Measurements from ENCODE around the gene SH3BGRL3.

The SH3BGRL3 gene

DNA sequence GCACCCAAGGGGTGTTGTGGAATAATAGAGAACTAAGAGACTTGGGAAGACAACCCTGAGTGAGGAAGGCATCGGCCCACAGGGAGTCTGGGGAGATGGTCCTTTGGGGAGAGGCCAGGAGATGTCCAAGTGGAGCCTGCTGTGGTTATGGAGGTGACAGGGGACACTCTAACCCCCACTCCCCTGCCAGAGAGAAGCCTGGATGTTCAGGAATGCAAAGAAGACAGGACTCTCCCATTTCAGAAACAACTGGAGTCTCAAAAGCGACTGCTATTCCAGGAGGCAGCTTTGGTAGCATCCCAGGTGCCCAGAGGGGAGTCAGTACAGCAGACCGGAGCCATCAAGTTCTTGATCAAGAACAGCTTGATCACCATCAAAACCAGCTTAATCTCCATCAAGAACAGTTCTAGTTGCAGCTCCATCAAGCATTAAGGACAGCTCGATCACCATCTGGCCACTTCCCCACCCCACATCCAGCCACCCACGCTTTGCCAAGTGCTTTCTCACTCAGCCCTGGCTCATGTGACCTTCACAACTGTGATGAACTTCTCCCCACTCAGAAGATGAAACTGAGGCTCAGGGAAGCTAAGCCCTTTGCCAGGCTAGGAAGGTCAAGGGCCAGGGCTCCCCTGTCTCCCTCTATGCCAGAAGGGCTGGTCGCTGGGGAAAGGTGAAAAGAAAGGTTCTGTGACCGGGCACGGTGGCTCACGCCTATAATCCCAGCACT lies 38.6 kb downstream of the SH3BGRL3 start:
- no peak overlapping the region for H3K4me3 ChIP-seq (replicated peaks; ENCODE audit: low read depth, low read length)
- TF ChIP-seq, protein P1, sequence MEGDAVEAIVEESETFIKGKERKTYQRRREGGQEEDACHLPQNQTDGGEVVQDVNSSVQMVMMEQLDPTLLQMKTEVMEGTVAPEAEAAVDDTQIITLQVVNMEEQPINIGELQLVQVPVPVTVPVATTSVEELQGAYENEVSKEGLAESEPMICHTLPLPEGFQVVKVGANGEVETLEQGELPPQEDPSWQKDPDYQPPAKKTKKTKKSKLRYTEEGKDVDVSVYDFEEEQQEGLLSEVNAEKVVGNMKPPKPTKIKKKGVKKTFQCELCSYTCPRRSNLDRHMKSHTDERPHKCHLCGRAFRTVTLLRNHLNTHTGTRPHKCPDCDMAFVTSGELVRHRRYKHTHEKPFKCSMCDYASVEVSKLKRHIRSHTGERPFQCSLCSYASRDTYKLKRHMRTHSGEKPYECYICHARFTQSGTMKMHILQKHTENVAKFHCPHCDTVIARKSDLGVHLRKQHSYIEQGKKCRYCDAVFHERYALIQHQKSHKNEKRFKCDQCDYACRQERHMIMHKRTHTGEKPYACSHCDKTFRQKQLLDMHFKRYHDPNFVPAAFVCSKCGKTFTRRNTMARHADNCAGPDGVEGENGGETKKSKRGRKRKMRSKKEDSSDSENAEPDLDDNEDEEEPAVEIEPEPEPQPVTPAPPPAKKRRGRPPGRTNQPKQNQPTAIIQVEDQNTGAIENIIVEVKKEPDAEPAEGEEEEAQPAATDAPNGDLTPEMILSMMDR (IDR thresholded peaks at IDR 0.05; ENCODE audit: low read length, missing control alignments), result no peak
- no peak for DNase-seq (ENCODE audit: low read depth)

DNA sequence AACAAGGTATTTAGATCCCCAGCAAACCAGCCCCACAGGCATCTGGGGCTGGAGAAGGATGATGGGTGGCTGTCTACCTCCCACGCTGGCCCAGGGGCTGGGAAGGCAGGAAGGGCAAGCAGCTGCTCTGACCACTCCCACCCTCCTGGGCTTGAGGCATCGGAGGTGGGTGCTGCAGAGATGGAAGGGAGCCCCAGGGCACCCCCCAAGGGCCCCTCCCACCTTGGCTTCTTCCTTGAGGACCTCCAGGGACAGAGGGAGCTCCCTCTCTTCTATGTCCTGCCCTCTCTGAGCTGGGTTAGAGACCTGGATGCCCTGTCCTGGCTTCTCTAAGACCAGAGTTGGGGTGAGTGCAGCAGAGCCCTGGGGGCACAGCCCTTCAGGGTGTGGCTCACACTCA lies 41.0 kb downstream of the SH3BGRL3 start:
- H3K4me3 ChIP-seq (replicated peaks; ENCODE audit: low read depth, low read length), result no peak overlapping the region
- TF ChIP-seq, protein P1 (IDR thresholded peaks at IDR 0.05; ENCODE audit: low read length, missing control alignments), result no peak
- DNase-seq (ENCODE audit: low read depth), result no peak

DNA sequence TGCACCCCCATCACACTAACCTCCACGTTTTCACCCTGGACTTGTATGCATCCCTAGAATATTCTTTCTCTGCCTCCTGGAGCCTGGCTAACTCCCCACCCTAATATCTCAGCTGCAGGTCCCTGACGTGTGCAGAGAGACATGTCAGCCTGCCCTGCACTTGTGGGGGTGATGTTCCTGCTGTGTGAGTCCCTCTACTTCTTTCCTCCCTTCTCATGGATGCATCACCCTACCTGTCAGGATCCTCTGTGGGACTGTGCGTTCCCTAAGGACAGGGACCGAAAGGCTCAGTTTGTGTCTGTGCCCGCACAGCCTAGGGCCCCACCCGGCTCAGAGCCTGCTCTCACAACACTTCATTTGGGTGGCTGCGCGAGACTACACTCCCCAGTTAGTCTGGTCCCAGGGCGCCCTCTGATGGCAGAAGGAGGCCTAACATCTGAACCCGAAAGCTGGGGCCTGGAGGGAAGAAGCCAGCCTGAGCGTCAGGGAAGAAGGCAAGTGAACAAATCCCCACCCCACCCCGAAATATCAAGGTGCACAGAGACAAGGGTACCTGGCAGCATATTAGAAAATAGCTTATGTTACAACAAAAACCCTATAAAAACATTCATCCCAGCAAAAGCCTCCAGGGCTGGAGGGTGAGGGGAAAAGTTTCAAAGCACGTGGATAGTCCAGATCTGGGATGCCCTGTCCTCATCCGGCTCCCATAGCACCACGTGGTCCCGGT lies 41.6 kb downstream of the SH3BGRL3 start:
- peak; percentile 86 for DNase-seq (ENCODE audit: low read depth)
- TF ChIP-seq, protein P1 (IDR thresholded peaks at IDR 0.05; ENCODE audit: low read length, missing control alignments), result peak; percentile 92
- H3K4me3 ChIP-seq (replicated peaks; ENCODE audit: low read depth, low read length), result no peak overlapping the region

DNA sequence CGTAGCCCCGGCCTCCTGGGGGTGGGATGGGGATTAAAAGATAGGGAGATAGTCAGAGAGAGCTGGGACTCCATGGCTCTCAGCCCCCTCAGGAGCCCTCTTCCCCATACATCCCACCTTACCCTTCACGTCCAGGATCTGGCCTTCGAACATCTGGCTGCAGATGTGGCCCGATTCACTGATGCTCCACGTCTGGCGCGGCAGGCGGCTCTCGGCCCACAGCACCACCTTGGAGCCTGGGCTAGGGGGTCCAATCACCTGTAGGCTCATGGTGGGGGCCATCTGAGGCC lies 42.1 kb downstream of the SH3BGRL3 start:
- no peak overlapping the region for H3K4me3 ChIP-seq (replicated peaks; ENCODE audit: low read depth, low read length)
- TF ChIP-seq, protein P1 (IDR thresholded peaks at IDR 0.05; ENCODE audit: low read length, missing control alignments), result no peak
- DNase-seq (ENCODE audit: low read depth), result no peak

DNA sequence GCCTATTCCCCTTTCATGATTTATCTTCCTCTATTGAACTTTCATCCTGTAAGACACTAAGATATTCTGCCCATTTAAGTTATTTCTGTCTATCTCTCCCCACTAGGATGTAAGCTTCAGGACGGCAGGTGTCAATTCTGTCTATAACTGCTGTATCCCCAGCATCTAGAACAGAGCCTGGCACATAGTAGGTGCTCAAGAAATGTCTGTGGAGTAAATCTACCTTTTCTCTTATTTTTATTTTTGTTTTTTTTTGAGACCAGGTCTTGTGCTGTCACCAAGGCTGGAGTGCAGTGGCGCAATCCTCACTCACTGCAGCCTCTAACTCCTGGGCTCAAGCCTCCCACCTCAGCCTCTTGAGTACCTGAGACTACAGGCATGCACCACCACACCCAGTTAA lies 43.5 kb downstream of the SH3BGRL3 start:
- H3K4me3 ChIP-seq (replicated peaks; ENCODE audit: low read depth, low read length), result no peak overlapping the region
- TF ChIP-seq, protein P1 (IDR thresholded peaks at IDR 0.05; ENCODE audit: low read length, missing control alignments), result no peak
- no peak for DNase-seq (ENCODE audit: low read depth)

DNA sequence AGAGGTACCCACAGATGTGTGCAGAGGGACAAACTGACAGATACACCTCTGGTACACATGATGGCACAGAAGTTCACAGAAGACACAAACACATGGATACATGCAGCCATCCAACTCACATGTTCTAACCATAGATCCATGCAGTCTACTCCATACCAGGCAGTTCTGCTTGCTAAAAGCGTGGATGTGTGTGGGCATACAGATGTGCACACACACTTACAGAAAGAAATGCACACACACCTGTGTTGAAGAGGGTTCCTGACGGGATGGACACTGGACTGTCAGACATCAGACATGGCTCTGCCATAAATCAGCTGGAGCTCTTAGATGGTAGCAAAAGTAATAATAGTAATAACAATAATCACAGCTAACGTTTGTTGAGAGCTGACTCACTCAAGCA lies 44.7 kb downstream of the SH3BGRL3 start:
- H3K4me3 ChIP-seq (replicated peaks; ENCODE audit: low read depth, low read length), result no peak overlapping the region
- TF ChIP-seq, protein P1 (IDR thresholded peaks at IDR 0.05; ENCODE audit: low read length, missing control alignments), result no peak
- DNase-seq (ENCODE audit: low read depth), result no peak

DNA sequence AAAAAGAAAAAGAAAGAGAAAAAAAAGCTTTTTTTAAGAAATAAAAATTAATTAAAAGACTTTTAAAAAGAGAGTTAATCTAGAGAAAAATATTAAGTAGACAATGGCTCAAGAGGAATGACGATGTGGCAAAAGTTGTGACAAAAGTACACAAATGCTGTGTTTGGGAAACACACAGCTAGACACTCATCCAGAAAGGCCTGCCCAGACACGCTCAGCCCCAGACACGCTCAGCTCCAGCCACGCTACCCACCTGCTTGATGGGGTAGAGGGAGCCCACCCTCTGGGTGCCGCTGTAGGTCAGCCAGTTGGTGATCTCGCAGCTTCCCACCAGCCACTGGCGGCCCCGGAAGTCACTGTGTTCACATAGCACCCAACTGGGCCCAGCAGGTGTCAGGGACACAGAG lies 48.1 kb downstream of the SH3BGRL3 start:
- TF ChIP-seq, protein P1 (IDR thresholded peaks at IDR 0.05; ENCODE audit: low read length, missing control alignments), result no peak
- DNase-seq (ENCODE audit: low read depth), result no peak
- no peak overlapping the region for H3K4me3 ChIP-seq (replicated peaks; ENCODE audit: low read depth, low read length)
